Activated gamma-delta T cell treated with anti-CD3 and anti-CD28 coated beads, Interleukin-2, amount 50 U/mL, for 16 hours (primary cell): ENCODE data around the gene SLC6A6.

Experiments
- DNase-seq: peaks from one replicate; pipeline ENCODE4 v3.0.0-alpha.2; 2020; ENCODE audit warnings: low read depth

Gene SLC6A6

DNA sequence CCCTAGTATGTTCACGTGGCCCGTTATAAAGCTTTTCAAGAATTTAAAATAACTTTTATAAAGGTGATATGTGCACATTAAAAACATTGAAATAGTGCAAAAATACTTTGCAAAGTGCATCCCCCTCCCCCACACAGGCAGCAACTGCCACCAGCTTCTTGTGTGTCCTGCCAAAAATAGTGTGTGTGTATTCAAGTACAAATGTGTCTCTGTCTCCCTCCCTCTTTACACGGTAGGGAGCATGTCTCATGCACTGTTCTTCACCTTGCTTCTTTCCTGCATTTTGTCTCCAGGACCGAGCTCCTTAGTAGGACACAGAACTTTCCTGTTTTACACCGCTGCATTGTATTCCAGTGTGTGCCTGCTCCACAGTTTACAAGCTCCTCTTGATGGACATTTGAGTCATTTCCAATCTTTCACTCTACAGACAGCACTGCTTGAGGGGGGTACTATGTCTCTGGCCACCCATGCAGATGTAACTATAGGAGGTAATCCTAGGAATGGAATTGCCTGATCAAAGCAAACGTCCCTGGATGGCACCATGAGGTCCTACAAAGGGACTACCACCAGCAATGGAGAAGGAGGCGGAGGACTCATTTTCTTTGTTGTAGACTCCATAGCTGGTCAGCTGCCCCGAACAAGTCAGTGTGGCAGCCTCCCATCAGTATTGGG, 52.4 kb downstream of the SLC6A6 start:
- DNase-seq = no peak

DNA sequence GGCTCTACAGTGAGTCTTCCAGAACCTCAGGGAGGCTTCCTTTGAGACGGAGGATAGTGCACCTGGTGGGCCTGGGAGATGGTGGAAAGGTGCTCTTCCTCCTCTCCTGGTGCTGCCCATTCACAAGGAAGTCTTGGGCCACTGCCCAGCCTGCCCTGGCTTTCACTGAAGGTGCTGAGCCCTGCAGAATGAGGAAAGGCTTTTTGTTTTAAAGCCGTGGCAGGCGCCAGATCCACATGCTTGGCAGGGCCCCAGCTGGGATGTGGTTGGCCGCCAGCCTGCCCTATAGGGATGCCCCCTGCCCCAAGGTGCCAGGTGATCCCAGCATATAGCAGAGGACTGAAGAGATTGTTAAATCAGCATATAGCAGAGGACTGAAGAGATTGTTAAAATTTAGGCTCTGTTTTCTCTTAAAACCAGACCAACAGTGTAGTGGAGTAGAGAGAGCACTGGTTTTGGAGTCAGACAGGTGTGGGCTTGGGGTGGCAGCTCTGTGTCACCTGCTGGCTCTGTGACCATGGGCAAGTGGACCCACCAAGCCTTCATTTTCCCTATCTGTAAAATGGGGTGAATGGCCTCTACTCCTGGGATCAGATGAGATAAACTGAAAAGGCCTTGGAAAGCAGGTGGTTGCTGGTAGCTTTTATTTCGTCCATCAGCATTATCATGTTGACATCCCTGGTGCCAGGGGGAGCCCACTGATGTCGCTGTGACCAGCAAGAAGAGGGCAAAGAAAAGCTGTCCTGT, 53.3 kb downstream of the SLC6A6 start:
- DNase-seq = no peak

DNA sequence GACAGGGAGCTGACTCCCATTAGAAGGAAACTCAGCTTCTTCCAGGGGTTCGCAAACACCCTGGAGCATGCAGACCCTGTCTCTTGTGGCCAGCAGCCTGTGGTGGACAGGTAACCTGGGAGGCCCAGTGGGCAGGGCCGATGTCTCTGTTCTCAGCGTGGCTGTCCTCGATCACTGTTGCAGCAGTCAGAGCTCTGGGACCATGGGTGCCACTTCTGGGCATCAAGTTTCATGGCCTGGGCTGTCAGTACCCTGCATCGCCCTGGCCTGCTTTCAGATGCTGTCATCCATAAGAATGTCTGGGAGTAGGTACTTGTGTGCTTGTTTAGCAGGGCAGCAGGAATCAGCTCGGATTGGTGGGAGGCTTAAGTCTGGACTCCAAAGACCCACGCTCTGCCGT, 54.4 kb downstream of the SLC6A6 start:
- DNase-seq = no peak

DNA sequence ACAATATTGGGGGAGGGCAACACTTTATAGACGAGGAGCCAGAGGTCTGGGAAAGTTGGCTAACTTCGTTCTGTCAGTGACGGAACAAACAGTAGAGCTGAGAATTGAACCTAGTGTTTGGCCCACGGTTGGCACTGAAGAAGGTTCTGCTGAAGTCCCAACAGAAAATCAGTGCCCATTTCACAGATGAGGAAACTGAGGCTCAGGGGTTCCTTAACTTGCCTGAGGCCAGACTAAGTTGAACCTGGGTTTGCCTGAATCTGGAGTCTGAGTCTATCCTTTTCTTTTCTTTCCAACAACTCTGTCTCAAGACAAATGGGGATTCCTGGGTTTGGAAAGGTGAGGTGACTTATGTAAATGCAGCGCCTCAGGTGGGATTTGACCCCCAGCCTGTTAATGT, 55.1 kb downstream of the SLC6A6 start:
- no peak for DNase-seq

DNA sequence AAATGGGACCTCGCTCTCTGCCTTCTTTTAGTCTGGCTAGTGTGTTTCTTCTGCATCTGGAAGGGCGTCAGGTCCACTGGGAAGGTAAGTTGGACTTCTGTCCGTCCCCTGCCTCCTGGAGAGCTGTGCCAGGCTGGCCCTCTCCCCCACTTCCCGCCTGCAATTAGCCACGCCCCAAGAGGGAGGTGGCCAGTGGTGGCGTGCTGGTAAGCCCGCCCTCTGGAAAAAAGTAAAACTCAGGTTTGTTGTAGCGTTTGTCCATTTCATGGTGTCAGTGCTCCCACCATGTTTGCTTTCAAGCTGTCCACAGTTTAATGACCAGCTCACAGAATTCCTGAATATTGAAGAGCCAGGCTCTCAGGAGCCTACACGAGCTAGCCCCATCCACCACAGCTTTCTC, 55.6 kb downstream of the SLC6A6 start:
- DNase-seq = no peak

DNA sequence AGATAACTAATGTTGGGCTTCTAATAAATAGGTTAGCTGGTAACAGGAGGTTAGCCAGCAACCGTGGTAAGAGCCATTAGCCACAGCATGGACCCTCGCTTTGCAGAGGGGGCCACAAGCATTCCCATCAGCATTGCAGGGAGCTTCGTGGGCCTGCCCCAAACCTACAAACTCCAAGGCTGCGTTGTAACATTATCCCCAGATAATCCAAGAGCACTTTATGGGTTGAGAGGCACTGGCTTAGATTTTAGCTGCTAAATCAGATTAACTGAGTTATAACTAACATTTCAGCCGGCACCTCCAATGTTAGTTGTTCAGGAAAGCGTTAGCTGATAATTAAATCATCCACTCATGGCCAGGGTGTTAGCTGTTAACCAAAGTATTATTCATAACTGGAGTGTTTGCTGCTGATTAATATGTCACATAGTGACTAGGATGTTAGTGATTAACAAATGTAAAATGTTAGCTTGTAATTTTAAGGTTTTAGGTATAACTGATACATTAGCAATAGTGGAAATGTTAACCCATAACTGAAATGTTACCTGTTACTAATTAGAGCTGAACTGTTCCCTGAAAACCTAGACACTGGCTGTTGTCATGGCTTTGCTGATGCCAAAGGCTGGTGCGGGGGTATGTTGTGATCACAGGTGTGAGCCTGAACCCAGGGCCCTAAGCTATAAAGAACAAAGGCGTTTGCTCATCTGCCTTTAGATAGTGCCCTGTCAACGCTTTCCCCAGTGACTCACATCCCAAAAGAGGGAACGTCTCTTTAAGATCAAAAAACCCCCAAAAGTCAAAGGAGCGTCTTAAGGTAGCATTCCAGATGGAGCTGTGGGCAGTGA, 56.2 kb downstream of the SLC6A6 start:
- DNase-seq = no peak

DNA sequence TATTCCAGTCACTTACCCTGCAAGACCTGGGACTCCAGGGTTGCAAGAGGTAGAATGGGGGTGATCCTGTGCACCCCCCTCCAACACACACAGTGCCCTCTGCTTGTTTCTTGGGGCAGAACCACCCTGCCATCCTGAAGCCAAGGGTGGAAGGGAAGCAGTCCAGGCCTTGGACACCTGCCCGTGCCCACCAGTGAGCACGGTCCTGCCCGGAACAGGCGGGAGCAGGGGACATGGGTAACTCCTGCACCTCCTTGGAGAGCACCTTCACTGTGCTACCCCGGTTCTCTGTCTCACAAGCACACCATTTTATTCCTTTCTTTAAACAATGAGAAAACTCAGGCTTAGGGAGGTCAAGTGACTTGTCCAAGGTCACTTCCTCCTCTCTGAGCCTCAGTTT, 57.0 kb downstream of the SLC6A6 start:
- no peak for DNase-seq

DNA sequence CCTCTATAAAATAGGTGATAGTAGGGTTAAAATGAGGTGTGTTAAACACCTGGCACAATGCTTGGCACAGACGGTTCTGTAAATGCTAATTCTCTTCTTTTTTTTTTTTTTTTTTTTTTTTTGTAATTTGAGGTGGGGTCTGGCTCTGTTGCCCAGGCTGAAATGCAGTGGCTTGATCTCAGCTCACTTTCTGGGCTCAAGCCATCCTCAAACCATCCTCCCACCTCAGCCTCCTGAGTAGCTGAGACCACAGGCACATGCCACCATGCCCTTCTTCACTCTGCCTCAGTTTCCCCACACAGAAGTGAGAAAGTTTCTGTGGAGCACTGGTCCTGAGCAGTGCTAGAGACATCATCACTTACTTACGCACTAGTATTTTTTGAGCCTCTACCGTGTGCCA, 57.4 kb downstream of the SLC6A6 start:
- DNase-seq = no peak

DNA sequence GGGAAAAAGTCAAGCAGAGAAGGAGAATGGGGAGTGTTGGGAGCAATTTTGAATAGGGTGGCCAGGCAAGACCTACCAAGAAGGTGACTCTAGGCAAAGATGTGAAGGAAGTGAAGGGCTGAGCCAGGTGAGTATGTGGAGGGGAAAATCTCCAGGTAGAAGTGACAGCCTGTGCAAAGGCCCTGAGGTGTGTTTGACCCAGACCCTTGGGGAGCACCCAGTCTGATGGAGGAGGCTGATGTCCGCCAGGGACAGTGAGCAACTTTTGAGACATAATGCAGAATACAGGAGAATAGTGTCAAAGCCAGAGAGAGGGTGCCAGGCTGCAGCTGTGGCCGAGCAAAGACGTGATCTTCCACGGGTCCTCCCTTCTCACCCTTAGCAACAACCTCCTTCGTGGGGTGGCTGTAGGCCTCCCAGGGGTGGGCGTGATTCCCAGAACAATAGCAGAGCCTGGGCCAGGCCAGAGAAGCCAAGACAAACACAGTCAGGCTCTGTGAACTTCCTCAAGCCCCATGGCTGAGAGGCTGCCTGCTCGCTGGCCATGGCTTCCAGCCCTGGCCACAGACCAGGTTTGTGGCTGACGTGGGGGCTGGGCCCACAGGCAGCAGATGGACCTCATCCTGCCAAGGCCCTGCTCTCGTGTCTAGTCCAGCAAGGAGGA, 58.1 kb downstream of the SLC6A6 start:
- DNase-seq = no peak

DNA sequence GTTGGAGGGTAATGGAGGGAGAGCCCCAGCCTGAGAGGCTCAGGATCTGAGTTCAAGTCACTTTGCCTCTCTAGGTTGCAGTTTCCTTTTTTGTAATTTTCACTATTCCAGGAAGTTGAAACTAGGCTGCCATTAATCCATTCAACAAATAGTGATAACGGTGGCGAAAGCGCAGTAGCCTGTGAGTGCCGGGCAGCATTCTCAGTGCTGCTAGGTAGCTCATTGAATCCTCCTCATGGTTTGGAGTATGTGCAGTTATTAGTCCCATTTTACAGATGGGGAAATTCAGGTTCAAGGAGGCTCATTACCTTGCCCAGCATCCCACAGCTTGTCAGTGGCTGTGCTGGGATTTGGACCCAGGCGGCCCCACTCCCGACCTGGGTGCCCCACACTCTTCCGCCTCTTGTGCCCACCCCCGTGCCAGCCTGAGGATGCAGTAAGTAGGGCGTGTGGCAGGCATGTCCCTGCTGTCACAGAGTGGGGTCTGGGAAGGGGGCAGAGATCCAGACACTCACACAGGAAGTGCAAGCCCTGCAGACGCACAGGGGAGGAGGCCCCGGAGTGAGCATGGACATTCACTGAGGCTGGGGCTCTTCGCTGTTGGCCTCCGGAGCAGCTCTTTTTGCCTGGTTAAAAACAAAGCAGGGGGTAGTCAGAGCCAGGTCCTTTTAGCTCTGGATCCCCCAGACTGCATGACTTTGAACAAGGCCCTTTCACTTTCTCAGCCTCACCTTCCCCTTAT, 58.8 kb downstream of the SLC6A6 start:
- no peak for DNase-seq

DNA sequence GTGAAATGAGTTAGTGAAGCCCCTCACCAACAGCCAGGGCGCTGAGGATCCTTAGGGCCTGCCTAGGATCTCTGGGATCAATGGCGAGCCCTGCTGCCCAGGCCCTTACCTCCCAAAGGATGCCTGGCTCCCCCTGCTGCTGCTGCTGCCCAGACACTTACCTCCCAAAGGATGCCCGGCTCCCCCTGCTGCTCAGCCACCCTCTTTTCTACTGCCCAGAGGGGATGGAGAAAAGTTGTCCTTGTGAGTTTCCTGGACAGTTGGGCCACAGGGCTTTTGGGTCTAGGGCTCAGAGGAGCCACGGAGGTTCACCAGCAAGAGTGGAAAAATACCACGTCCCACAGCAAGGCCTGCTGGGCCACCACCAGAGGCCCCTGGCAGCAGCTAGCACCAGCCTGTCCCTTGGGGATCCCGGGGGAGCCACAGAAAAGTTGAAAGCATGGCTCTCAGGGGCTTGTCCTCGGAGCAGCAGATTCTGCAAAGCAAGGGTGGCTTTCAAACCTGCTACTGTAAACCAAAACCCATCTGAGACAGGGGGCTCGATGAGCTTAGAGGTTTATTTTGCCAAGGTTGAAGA, 59.4 kb downstream of the SLC6A6 start:
- DNase-seq = no peak

DNA sequence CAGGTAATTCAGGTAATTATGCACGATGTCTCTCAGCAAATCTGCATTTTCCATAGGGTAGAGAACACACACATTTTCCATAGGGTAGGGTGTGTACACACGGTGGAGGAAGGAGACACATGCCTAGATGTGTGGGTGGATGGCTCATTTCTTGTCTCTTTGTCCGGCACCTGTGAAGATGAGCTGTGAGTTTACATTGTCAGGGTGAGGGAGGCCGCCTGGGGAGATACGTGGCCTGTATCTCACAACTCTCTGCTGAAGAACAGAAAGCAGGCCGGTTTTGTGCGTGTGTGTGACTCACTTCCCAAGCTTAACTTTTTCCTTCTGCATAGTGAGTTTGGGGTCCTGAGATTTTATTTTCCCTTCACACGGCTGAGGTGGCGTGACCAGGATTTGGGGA, 60.3 kb downstream of the SLC6A6 start:
- no peak for DNase-seq

DNA sequence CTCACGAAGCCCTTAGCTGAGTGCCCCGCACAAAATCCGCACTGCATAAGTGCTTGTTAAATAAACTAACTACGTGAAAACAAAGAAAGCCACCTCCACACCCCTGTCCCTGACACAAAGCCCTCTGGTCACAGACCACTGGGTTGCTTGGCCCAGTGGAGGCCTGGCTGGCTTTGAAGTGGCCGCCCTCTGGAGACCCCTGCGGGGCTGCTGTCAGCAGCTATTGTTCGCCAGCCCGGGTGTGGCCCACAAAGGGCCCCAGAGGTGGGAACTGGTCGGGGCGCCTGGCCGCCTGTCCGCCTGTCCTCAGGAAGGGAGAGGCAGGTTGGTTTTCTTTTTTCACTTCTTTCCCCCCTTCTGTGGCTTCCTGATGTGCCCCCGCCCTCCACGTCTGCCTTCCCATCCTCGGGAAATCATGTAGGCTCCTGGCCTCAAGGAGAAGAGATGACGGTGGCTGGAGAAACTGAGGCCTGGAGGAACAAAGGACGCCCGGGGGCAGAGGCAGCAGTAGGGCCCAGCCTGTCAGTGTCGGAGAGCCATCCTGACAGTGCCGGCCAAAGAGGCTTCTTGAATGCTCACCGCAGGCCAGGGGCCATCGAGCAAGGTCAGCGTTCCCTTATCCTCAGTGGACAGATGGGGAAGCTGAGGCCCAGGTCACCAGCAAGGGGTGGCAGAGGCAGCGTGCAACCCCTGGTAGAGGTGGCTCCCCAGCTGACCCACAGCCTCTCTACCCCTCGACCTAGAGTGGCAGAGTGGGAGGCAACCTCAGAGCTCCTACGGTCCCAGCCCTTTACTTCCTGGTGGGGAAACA, 61.1 kb downstream of the SLC6A6 start:
- no peak for DNase-seq

DNA sequence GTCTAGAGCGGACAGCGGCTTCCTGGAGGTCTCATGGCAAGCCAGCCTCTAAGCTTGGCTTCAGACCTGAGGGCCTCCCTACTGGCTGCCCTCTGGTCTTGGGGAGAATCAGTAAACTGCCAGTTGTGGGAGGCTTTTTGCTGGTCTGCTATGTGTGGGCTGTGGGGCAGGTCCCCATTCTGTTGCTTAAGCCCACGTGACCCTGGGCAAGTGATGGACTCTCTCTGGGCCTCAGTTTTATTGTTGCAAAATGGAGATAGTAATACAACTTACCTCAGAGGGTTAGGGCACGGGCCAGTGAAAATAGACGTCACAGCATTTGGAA, 61.7 kb downstream of the SLC6A6 start:
- no peak for DNase-seq

DNA sequence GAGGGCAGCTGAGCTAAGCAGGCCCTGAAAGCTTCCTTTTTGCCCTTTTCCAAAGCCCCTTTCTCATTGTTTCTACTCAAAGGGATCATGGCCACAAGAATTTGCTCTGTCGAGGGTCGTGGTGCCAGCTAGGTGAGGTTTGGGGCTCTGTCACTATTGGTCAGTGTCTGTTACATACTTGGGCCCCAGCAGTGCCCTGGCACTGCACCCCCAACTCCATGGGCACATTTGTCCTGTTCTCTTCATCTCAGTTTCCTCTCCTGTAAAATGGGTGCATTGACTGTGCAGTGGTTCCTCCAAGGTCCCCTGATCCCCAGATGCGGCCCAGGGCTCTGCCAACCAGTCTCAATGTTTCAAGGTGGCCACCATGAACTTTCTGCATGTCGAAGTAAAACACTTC, 62.1 kb downstream of the SLC6A6 start:
- no peak for DNase-seq

DNA sequence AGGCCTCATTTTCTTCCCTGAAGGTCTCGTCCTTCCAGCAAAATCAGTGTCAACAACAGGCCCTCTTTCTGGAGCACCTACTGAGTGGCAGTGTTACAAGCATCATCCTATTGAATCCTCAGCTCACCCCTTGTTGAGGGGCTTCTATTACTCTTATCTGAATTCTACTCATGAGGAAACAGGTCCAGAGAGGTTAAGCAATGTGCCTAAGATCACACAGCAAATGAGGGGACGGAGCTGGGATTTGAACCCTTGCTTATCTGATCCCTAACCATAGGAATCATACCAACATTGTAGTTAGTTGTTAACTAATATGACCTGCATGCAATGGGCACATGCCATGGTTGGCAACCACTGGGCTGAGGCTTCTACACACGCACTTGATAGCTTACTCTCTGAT, 63.0 kb downstream of the SLC6A6 start:
- DNase-seq = no peak

DNA sequence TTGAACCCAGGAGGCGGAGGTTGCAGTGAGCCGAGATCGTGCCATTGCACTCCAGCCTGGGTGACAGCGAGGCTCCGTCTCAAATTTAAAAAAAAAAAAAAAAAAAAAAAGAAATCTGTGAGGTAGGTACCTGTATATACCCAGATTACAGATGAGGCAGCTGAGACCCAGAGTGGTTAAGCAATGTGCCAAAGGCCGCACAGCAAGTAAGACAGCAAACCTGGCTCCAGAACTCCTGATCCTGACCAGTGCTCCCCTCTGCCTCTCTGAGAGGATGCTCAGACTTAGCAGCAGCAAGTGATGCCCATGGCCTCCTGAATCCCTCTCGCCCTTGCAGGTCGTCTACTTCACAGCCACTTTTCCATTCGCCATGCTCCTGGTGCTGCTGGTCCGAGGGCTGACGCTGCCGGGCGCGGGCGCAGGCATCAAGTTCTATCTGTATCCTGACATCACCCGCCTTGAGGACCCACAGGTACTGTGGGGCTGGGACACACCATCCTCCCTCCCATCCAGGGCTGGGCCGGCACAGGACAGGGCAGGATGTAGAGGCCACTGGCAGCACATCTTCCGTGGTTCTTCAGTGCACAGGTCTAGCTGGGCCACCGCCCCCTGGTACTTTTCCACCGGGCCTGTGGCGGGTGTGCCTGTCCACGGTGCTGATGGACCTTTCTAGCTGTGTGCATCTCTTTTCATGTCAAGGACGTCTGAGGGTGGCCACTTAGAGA, 63.9 kb downstream of the SLC6A6 start:
- DNase-seq = no peak

DNA sequence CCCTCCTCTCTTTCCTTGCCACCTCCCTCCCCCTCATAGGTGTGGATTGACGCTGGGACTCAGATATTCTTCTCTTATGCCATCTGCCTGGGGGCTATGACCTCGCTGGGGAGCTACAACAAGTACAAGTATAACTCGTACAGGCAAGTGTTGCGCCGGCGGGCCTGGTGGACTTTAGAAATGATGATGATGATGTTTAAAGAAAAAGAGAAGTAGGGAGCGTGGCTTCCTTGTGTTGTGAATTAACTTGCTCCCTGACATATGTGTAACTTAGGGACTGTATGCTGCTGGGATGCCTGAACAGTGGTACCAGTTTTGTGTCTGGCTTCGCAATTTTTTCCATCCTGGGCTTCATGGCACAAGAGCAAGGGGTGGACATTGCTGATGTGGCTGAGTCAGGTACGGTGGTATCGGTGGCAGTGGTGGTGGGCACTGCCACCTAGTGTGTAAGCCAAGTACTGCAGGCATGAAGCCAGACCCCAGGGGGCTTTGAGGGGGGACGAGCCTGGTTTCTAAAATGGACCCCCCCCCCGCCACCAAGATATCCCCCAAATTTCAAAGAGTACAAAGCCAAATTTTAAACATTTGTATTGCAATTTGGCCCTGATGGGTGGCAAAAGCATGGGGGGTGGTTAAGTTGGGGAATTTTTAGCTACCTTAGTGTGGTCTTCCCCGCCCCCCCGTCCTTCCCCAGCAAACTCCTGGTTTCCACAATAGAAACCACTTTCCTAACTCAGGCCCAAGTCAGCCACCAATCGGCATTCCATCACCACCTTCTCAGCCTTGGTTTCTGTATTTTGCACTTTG, 65.6 kb downstream of the SLC6A6 start:
- DNase-seq = peak; percentile 19

DNA sequence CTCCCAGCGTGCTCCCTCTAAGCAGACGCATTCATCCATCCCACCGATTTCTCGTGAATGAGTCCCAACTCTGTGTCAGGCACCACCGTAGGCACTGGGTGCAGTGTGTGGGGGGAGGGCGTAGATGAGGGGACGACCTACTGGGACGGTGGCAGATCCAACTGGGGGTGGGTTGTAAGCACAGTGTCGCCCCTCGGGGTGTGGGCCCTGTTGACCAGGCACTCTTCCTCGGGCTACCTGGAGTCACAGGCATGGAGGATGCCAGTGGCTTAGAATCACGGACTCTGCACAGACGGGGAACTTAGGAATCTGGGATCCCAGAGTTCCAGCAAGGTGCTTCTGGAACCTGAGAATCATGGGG, 66.2 kb downstream of the SLC6A6 start:
- no peak for DNase-seq
